Body of pancreas (tissue), 4 donors: ENCODE data around the gene PYCARD. TPM values are rescaled to one million over a fixed set of nuclear protein-coding genes. Genes with fewer than 3 reads are reported as not detected.

Source experiments
- ATAC-seq: fragments of 150-250 bp; one replicate; pipeline ENCODE4 v1.9.1; 2016
- DNase-seq, 4 donors: peaks; one replicate each; pipeline ENCODE4 v3.0.0-alpha.2; 2019
- H3K27ac ChIP-seq, 4 donors: fragments of 200-600 bp; sonication (generic); 1 replicate in 3 of 4; 2 replicates in 1 of 4; pipeline versions ENCODE4 v1.5.1 to v1.6.1; 2016 to 2019; ENCODE audit warnings: mild to moderate bottlenecking in 1 of 4, mixed read lengths in 1 of 4, moderate library complexity in 1 of 4
- H3K27me3 ChIP-seq, 2 donors: fragments of 200-600 bp; sonication (generic); one replicate each; pipeline ENCODE4 v1.6.0; 2016; ENCODE audit warnings: mild to moderate bottlenecking in 1 of 2
- H3K36me3 ChIP-seq, 2 donors: fragments of 200-600 bp; sonication (generic); replicated peaks in 1 of 2; 2 replicates each; pipeline ENCODE4 v1.5.1; 2016; ENCODE audit warnings: low read depth in 2 of 2; ENCODE audit not compliant: insufficient read depth in 1 of 2
- H3K4me1 ChIP-seq: fragments of 200-600 bp; sonication (generic); one replicate; pipeline ENCODE4 v1.6.0; 2016
- H3K4me3 ChIP-seq, 2 donors: fragments of 200-600 bp; sonication (generic); 1 replicate in 1 of 2; 2 replicates in 1 of 2; pipeline ENCODE4 v1.5.1; 2016 to 2019
- H3K9me3 ChIP-seq, 3 donors: fragments of 200-600 bp; sonication (generic); 1 replicate in 2 of 3; 2 replicates in 1 of 3; pipeline ENCODE4 v1.5.1; 2016
- POLR2A ChIP-seq, 3 donors: fragments of 450-650 bp; IDR thresholded peaks; one replicate each; pipeline ENCODE4 v1.6.1; 2016; ENCODE audit warnings: antibody characterized with exemption in 3 of 3, mild to moderate bottlenecking in 2 of 3
- WGBS, 2 donors: methylation state at CpG; one replicate each; pipeline ENCODE4 v1.1.5; 2017; 5-methylcytosine and 5-hydroxymethylcytosine counted together
- intact Hi-C: fragments of 100-400 bp; cut with DNase I; formaldehyde crosslinking; loops from one replicate; pipeline ENCODE4 v1.15.1; 2023
- total RNA-seq, 2 donors: library from RNA; depleted of rRNA; stranded (reverse); fragments of >200 nt; gene quantifications; one replicate each; pipeline ENCODE4 v1.1.0, GENCODE V29; 2016
- TF ChIP-seq, protein P1 (sequence below), 7 experiments: fragments of 450-650 bp in 4 of 7; fragments of 200-600 bp in 3 of 7; sonication (generic) in 3 of 7; IDR thresholded peaks; one replicate each; pipeline ENCODE4 v1.5.1; 2016 to 2019; ENCODE audit warnings: antibody characterized with exemption in 7 of 7

The PYCARD gene
- total RNA-seq, 2 donors from 2014 or later = 12.7 to 13.8 TPM

DNA sequence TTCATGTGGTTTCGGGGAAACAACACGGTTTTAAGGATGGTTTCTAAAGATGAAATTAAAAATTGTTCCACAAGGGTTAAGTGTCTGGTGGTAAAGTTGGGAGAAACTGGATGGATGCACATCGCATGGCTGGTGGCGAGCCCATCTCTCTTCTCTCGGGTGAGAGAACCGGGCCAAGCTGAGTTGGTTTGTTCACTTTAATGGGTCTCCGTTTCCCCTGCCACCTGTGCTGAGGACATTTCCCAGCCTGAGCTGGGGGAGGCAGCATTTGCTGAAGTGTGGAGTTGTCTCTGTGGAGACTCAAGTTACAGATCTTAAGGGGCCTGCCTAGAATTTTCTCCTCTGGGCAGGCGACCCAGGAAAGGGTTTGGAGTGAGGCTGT lies 14.8 kb downstream of the PYCARD start:
- Histone ChIP-seq H3K27ac (no peak overlapping the region), H3K4me1 (peaks cover 11% of the 10 kb centered on the region), H3K36me3 (peaks cover 27 to 73% of the 10 kb centered on the region in 2 donors), H3K9me3 (no peaks in the 10 kb centered on the region), H3K4me3 (no peak overlapping the region), H3K27me3 (no peaks in the 10 kb centered on the region)
- DNase-seq (no peak), ATAC-seq (no peak)
- intact Hi-C loops = no loop called here
- no peak for TF ChIP-seq POLR2A (IDR thresholded peaks at IDR 0.05)
- TF ChIP-seq, protein P1, sequence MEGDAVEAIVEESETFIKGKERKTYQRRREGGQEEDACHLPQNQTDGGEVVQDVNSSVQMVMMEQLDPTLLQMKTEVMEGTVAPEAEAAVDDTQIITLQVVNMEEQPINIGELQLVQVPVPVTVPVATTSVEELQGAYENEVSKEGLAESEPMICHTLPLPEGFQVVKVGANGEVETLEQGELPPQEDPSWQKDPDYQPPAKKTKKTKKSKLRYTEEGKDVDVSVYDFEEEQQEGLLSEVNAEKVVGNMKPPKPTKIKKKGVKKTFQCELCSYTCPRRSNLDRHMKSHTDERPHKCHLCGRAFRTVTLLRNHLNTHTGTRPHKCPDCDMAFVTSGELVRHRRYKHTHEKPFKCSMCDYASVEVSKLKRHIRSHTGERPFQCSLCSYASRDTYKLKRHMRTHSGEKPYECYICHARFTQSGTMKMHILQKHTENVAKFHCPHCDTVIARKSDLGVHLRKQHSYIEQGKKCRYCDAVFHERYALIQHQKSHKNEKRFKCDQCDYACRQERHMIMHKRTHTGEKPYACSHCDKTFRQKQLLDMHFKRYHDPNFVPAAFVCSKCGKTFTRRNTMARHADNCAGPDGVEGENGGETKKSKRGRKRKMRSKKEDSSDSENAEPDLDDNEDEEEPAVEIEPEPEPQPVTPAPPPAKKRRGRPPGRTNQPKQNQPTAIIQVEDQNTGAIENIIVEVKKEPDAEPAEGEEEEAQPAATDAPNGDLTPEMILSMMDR (IDR thresholded peaks at IDR 0.05) = no peak
- WGBS, 2 donors = 77 to 92% methylated on average over 7 to 8 of the region's 8 CpGs

DNA sequence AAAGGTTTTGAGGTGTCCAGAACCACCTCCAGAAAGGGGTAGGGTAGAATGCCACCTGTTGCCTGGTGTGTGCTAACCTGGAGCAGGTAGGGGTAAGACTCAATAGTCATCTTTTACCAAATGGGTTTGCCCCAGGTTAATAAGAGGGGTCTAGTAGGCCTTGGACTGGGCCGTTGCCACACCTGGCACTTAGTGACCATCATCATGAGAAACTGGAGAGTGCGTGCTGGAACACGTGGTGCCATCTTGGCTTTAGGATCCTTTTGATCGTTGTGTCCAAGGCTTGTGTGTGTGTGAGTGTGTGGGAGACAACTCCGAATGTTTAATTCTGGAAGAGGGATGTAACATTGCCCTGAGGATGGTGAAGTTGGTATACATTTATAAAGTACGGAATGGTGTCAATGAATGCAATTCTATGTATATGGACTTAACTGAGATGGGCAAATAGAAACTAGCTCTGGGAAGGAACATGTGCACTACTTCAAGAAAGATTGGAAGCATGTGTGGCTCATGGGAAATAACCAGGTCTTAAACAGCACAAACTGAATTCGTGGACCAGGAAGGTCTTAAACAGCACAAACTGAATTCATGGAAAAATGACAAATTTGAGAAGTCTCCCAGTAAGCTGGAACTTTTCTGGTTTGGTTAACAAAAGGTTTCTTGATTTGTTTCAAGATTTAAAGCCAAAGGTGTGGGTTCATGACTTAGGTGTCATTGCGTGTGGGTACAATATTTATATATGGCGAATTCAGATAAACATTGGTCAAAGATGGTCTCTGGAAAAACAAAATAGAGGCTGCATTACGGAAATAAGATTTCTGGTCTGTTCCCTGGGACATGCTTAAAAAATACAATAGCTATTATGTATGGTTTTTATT lies 15.4 kb downstream of the PYCARD start:
- TF ChIP-seq, protein P1 (IDR thresholded peaks at IDR 0.05) = no peak
- no peak for TF ChIP-seq POLR2A (IDR thresholded peaks at IDR 0.05)
- H3K4me3 ChIP-seq = no peak overlapping the region
- H3K36me3 ChIP-seq = peaks cover 27 to 66% of the 10 kb centered on the region in 2 donors
- no peak for DNase-seq
- no peaks in the 10 kb centered on the region for H3K27me3 ChIP-seq
- no peak overlapping the region for H3K27ac ChIP-seq
- H3K9me3 ChIP-seq = no peaks in the 10 kb centered on the region
- ATAC-seq = no peak
- WGBS, 2 donors = 83 to 85% methylated on average over 10 of the region's 10 CpGs
- intact Hi-C loops = no loop called here
- H3K4me1 ChIP-seq = peaks cover 17% of the 10 kb centered on the region

DNA sequence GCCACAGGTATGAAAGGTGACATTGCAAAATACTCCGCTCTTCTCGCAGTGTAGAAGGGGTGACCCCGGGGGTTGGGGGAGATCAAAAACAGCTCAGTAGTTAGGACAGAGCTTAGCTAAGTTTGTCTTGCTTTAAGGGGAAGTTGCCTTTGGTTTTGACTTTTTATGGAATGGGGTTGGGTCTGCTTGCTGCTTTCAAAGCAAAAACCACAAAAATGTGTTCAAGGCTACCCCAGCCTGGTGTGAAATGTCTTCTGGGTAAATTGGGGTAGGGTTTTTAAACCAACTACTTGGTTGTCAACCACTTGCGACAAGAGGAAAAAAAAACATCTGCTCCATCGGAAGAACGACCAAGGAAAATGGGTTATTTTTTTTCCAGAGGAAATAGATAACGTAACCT lies 16.4 kb downstream of the PYCARD start:
- TF ChIP-seq POLR2A (IDR thresholded peaks at IDR 0.05) = no peak
- TF ChIP-seq, protein P1 (IDR thresholded peaks at IDR 0.05) = no peak
- Histone ChIP-seq H3K4me1 (peaks cover 25% of the 10 kb centered on the region), H3K9me3 (no peaks in the 10 kb centered on the region), H3K27me3 (no peaks in the 10 kb centered on the region), H3K27ac (no peak overlapping the region), H3K36me3 (peaks cover 27 to 60% of the 10 kb centered on the region in 2 donors), H3K4me3 (no peak overlapping the region)
- intact Hi-C loops = no loop called here
- DNase-seq (no peak), ATAC-seq (no peak)
- WGBS, 2 donors = 51 to 68% methylated on average over 7 of the region's 7 CpGs

DNA sequence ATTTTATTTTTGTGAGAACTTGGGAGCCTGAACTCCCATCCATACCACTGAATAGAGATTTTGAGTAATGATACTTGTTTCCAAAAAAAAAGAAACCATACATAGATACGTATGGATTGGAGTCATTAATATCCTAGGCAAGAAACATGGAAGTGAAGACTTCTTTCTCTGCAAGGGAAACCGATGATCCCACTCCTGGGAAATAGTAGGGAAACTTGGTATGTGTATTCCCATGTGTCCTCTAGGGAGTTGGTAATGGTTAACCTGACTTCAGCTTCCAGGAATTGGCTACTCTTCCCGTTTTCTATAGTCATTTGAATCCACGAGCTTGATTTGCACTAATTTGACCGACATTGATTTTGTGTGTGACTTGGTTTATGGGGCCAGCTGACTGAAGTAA lies 17.2 kb downstream of the PYCARD start:
- WGBS, 2 donors = 51 to 60% methylated on average over 5 of the region's 5 CpGs
- Histone ChIP-seq H3K27me3 (no peaks in the 10 kb centered on the region), H3K36me3 (peaks cover 23 to 52% of the 10 kb centered on the region in 2 donors), H3K9me3 (no peaks in the 10 kb centered on the region), H3K27ac (no peak overlapping the region), H3K4me3 (no peak overlapping the region), H3K4me1 (peaks cover 25% of the 10 kb centered on the region)
- TF ChIP-seq, protein P1 (IDR thresholded peaks at IDR 0.05) = no peak
- TF ChIP-seq POLR2A (IDR thresholded peaks at IDR 0.05) = no peak
- ATAC-seq (no peak), DNase-seq (no peak)
- intact Hi-C loops = no loop called here

DNA sequence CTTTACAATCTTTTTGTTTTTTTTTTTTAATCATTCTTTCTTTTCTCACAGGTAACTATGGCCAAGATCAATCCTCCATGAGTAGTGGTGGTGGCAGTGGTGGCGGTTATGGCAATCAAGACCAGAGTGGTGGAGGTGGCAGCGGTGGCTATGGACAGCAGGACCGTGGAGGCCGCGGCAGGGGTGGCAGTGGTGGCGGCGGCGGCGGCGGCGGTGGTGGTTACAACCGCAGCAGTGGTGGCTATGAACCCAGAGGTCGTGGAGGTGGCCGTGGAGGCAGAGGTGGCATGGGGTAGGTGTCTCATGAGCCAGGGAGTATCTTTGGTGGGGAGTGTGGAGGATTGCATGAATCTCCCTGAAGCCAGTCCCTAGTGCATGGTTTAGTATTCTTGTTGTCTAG lies 17.7 kb downstream of the PYCARD start:
- intact Hi-C loops = no loop called here
- peaks cover 25% of the 10 kb centered on the region for H3K4me1 ChIP-seq

More for the DNA sequence above, 17.7 kb downstream of the PYCARD start:
- TF ChIP-seq POLR2A (IDR thresholded peaks at IDR 0.05) = no peak
- TF ChIP-seq, protein P1 (IDR thresholded peaks at IDR 0.05) = no peak
- no peak for ATAC-seq
- Histone ChIP-seq H3K27ac (no peak overlapping the region), H3K9me3 (no peaks in the 10 kb centered on the region), H3K36me3 (peaks cover 19 to 47% of the 10 kb centered on the region in 2 donors), H3K4me3 (no peak overlapping the region), H3K27me3 (no peaks in the 10 kb centered on the region)
- 92 to 94% methylated on average over 14 of the region's 14 CpGs for WGBS, 2 donors
- DNase-seq = no peak
